Skeletal muscle tissue (tissue), 4 donors: ENCODE measurements around the gene CIB1. TPM values are rescaled to one million over a fixed set of nuclear protein-coding genes. Genes with fewer than 3 reads are reported as not detected.

Source experiments
- H3K27ac ChIP-seq: one replicate; pipeline ENCODE4 v1.7.0; 2013; ENCODE audit warnings: mild to moderate bottlenecking, low read depth, low read length, inconsistent platforms
- H3K27me3 ChIP-seq, 3 donors: one replicate each; pipeline ENCODE4 v1.7.0; 2013; ENCODE audit warnings: low read length in 3 of 3; ENCODE audit not compliant: control insufficient read depth in 3 of 3, insufficient read depth in 3 of 3
- H3K36me3 ChIP-seq, 3 donors: one replicate each; pipeline ENCODE4 v1.7.0; 2013; ENCODE audit warnings: low read length in 3 of 3; ENCODE audit not compliant: control insufficient read depth in 3 of 3, insufficient read depth in 3 of 3
- H3K4me1 ChIP-seq, 3 donors: one replicate each; pipeline ENCODE4 v1.7.0; 2013; ENCODE audit warnings: low read length in 3 of 3, mild to moderate bottlenecking in 3 of 3; ENCODE audit not compliant: control insufficient read depth in 3 of 3, insufficient read depth in 3 of 3
- H3K4me3 ChIP-seq, 3 donors: one replicate each; pipeline ENCODE4 v1.7.0; 2013; ENCODE audit warnings: low read length in 3 of 3
- H3K9ac ChIP-seq, 3 donors: one replicate each; pipeline ENCODE4 v1.7.0; 2013; ENCODE audit warnings: low read length in 3 of 3, mild to moderate bottlenecking in 3 of 3, moderate library complexity in 2 of 3, low read depth in 1 of 3
- H3K9me3 ChIP-seq, 3 donors: one replicate each; pipeline ENCODE4 v1.7.0; 2013; ENCODE audit warnings: low read length in 3 of 3; ENCODE audit not compliant: control insufficient read depth in 3 of 3
- total RNA-seq: library from RNA; depleted of rRNA; stranded (reverse); fragments of >200 nt; gene quantifications from one replicate; pipeline ENCODE4 v1.2.3, GENCODE V29; 2014
- donor health status: Osteomylitis.

Gene CIB1
- total RNA-seq, 1 donor from 2014 or later = 7.8 TPM

DNA sequence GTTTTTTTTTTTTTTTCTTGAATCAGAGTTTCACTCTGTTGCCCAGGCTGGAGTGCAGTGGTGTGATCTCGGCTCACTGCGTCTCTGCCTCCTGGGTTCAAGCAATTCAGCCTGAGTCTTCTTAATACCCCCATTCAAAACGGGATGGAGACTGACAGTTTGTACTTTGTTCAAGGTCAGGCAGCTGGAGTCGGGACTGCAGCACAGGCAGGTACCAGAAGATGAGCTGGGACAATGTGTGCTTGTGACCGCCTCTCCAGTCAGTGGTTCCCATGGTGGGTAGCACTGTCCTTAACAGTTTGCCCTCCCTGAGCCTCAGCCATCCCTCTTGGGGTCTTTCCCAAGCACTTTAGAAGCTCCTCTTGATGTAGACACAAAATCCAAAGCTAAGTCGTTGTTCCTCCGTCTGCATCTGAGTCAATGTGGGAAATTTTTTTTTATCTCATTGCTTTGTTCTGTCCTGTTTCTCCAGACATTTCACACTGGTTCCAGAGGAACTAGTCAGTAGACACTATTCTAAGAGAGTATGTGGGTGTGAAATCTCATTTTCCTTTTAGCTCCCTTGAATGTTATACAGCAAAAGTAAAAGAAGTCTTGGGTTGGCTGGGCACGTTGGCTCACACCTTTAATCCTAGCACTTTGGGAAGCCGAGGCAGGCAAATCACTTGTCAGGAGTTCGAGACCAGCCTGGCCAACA lies 10.3 kb upstream of the CIB1 start:
- Histone ChIP-seq H3K4me3 (no peak overlapping the region), H3K36me3 (peaks cover 3 to 6% (median 5%) of the 10 kb centered on the region in 3 donors), H3K27ac (no peak overlapping the region), H3K9ac (no peak overlapping the region), H3K27me3 (no peaks in the 10 kb centered on the region), H3K4me1 (peaks cover 0 to under 1% (median 0%) of the 10 kb centered on the region in 3 donors), H3K9me3 (no peaks in the 10 kb centered on the region)

DNA sequence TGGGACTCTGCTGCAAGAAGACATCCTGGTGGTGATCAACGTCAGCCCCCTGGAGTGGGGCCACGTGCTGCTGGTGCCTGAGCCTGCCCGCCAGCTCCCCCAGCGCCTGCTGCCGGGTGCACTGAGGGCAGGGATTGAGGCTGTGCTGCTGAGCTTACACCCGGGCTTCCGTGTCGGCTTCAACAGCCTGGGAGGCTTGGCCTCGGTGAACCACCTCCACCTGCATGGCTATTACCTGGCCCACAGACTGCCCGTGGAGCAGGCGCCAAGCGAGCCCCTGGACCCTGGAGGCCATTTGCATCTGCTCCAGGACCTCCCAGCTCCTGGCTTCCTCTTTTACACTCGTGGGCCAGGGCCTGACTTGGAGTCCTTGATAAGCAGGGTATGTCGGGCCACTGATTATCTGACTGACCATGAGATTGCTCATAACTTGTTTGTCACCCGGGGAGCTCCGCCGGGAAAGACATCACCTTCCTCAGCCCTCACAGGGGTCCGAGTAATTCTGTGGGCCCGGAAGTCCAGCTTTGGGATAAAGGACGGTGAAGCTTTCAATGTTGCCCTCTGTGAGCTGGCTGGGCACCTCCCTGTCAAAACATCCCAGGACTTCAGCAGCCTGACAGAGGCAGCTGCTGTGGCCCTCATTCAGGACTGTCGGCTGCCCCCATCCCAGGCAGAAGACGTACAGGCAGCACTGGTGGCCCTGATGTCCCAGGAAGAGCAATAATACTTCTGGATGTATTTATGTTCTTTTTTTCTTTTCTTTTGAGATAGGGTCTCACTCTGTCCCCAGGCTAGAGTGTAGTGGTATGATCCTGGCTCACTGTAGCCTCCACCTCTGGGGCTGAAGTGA lies 7.8 kb upstream of the CIB1 start:
- Histone ChIP-seq H3K36me3 (peaks cover 16 to 17% (median 17%) of the 10 kb centered on the region in 3 donors), H3K4me1 (no peaks in the 10 kb centered on the region), H3K9me3 (no peaks in the 10 kb centered on the region), H3K4me3 (no peak overlapping the region), H3K27me3 (no peaks in the 10 kb centered on the region), H3K27ac (no peak overlapping the region), H3K9ac (no peak overlapping the region)

DNA sequence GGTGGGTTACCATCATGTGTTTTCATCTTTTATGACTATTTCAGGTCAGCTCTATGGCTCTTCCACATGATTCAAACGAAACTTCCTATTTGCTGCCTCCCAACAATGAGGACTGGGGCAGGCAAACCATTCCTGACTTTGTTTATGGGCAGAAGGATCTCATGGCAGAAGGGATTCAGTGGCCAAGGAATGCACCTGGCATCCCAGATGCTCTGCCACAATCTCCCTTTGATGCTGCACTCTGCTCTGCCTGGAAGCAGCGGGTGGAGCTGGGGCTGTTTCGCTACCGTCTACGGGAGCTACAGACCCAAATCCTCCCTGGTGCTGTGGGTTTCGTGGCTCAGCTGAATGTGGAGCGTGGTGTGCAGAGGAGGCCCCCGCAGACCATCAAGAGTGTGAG lies 7.1 kb upstream of the CIB1 start:
- Histone ChIP-seq H3K9me3 (no peaks in the 10 kb centered on the region), H3K4me3 (no peak overlapping the region), H3K4me1 (no peaks in the 10 kb centered on the region), H3K27me3 (no peaks in the 10 kb centered on the region), H3K36me3 (peaks cover 20 to 22% (median 21%) of the 10 kb centered on the region in 3 donors), H3K27ac (no peak overlapping the region), H3K9ac (no peak overlapping the region)

DNA sequence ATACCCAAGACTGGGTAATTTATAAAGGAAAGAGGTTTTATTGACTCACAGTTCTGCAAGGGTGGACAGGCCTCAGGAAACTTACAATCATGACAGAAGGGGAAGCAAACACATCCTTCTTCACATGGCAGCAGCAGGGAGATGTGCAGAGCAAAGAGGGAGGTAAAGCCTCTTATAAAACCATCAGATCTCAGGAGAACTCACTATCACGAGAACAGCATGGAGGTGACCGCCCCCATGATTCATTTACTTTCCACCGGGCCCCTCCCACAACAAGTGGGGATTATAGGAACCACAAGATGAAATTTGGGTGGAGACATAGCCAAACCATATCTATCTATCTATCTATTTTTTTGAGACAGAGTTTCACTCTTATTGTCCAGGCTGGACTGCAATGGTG lies 5.6 kb upstream of the CIB1 start:
- Histone ChIP-seq H3K27me3 (no peaks in the 10 kb centered on the region), H3K9ac (no peak overlapping the region), H3K36me3 (peaks cover 20 to 22% (median 21%) of the 10 kb centered on the region in 3 donors), H3K27ac (no peak overlapping the region), H3K4me3 (no peak overlapping the region), H3K9me3 (no peaks in the 10 kb centered on the region), H3K4me1 (peaks cover 0 to 7% (median 5%) of the 10 kb centered on the region in 3 donors)

DNA sequence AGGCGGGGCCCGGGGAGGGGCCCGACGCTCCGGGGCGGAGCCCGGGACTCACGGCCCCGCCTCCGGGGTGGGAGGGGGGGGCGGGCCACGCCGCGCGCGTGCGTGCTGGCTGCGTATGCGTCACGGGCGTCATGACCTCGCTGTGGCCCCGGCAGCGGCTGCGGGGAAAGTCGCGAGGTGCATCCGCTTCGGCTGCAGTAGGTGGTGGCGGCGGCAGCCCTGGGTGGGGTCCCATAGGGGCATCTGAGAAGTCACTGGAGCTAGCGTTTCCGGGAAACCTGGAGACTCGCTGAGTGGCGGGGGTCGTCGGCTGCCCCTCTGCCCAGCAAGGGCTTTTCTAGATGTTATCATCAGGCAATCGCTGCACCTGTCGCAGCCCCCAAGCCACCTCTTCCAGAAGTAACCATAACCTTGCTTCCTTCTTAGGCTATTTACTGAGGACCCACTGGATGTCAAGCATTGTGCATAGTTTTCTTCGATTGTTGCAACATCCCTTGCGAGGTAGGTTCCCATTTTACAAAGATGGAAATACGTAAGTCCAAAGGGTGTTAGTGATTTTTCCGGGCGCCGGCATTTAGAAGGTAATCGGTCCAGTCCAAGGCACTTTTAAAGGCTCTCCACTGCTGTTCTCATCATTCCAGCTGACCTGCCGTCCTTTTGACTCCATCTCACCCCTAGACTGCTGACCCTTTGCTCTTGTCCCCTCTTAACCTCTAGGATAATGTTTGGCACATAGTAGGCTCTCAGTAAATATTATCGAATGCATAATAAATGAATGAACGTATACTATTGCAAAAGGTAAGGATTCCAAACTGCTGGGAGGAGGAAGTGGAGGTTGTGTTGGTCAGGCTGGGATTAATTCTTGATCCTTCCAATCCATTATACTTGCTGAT lies 601 bp upstream of the CIB1 start, which contains the start of gene GDPGP1:
GDPGP1 (plus strand) TSS at position 114 of the 893 bp plus-strand sequence. CDS start 6,700 bp downstream, outside the sequence.
- H3K27me3 ChIP-seq = no peaks in the 10 kb centered on the region
- peaks cover 25 to 34% (median 28%) of the 10 kb centered on the region in 3 donors for H3K36me3 ChIP-seq
- peaks cover 34 to 49% (median 37%) of the 10 kb centered on the region in 3 donors for H3K4me1 ChIP-seq
- peak within 1 kb of the TSS; percentile 86 to 92 (median 90) for H3K4me3 ChIP-seq
- no peaks in the 10 kb centered on the region for H3K9me3 ChIP-seq
- peak within 1 kb of the TSS; percentile 82 for H3K27ac ChIP-seq
- peak within 1 kb of the TSS; percentile 88 to 92 (median 90) for H3K9ac ChIP-seq

DNA sequence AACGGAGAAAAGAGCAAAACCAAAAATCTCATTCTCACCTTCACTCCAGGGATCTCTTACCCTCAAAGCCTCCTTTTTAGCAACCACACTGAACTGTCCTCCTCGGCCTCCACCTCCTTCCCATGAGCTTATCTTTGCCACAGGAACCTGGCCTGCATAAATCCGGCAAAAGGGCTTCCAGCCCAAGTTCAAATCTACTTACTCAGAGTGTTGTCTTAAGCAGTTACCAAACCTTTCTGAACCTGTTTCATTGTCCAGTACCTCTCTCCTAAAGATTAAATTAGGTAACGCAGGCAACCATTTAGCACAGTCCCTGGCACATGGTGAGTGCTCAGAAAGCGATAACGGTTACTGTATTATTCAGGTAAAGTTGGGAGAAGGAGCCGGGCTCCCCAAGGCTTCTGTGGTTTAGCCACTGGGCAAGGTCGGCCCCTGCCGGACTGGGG lies 777 bp downstream of the CIB1 start:
- Histone ChIP-seq H3K27ac (peak overlapping the region; percentile 82), H3K36me3 (peaks cover 30 to 33% (median 30%) of the 10 kb centered on the region in 3 donors), H3K4me1 (peaks cover 36 to 49% (median 37%) of the 10 kb centered on the region in 3 donors), H3K9me3 (no peaks in the 10 kb centered on the region), H3K27me3 (no peaks in the 10 kb centered on the region), H3K4me3 (peak overlapping the region; percentile 86 to 87 (median 87)), H3K9ac (peak overlapping the region; percentile 87 to 88 (median 87))

DNA sequence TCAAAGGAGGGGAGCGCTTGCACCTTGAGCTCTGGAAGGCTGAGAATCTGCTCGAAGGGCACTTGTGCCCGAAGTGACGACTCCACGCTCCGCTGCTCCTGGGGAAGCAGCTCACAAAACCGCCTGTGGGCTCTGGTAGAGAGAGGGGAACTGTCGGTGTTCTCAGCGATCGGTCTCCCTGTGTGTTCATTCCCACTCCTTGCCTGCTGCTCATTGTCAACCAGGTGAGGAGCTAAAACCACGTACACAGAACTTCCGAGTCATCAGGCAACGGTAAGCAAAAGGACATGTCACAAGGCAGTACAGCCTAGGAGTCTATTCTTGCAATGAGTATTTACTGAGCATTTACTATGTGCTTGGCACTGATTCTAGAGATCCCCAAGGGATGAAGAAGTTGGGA lies 1.5 kb downstream of the CIB1 start:
- H3K4me1 ChIP-seq = peaks cover 36 to 49% (median 37%) of the 10 kb centered on the region in 3 donors
- H3K9ac ChIP-seq = peak overlapping the region in 2 of 3 donors; percentile 33 to 88
- H3K4me3 ChIP-seq = peak overlapping the region in 1 of 3 donors; percentile 32
- H3K9me3 ChIP-seq = no peaks in the 10 kb centered on the region
- H3K27me3 ChIP-seq = no peaks in the 10 kb centered on the region
- no peak overlapping the region for H3K27ac ChIP-seq
- H3K36me3 ChIP-seq = peaks cover 31 to 35% (median 35%) of the 10 kb centered on the region in 3 donors

DNA sequence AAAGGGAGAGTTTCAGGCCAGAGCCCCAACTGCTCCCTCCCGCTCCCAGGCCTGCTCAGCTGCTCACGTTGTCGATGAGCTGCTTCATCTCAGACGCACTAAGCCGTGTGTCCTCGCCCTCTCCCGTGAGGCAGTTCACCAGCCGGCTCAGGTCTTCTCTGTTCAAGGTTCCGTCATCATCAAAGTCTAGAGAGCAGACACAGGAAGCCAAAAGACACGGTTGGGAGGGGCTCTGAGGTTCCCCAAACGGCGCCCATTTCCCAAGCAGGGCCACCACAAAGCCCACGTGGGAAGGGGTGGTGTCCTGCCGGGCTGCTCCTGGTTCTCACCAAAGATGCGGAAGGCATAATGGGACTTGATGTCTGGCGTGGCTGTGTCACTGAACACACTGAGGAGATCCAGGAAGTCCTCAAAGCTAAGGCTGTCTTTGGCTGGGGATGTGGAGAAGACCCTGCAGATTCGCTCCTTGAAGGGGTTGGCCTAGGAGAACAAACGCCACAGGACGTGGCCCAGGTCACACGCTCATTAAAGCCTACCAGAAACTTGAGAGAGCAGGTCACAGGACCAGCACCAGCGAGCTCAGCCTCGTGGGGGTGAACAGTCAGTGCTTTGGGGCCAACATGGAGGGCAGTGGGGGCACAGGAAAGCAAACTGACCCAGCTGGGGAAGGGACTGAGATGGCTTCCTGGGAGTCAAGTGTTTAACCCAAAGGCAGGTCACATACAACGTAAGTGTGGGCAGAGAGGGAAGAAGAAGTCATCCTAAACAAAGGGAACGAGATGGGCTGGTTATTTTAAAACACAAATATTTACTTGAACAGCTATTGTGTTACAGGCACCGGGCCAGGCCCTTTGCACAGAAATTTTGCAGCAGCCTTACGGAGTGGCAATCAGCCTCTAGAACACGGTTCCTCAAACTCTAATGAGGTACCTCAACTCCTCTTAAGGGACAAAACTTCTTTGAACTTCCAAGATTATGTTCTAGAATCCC lies 2.4 kb downstream of the CIB1 start:
- no peaks in the 10 kb centered on the region for H3K27me3 ChIP-seq
- no peaks in the 10 kb centered on the region for H3K9me3 ChIP-seq
- H3K36me3 ChIP-seq = peaks cover 30 to 41% (median 35%) of the 10 kb centered on the region in 3 donors
- peaks cover 36 to 49% (median 37%) of the 10 kb centered on the region in 3 donors for H3K4me1 ChIP-seq
- H3K9ac ChIP-seq = peak overlapping the region in 2 of 3 donors; percentile 30 to 74
- peak overlapping the region in 1 of 3 donors; percentile 56 for H3K4me3 ChIP-seq
- H3K27ac ChIP-seq = no peak overlapping the region
